Measurements from ENCODE around the gene OXER1.

The OXER1 gene

DNA sequence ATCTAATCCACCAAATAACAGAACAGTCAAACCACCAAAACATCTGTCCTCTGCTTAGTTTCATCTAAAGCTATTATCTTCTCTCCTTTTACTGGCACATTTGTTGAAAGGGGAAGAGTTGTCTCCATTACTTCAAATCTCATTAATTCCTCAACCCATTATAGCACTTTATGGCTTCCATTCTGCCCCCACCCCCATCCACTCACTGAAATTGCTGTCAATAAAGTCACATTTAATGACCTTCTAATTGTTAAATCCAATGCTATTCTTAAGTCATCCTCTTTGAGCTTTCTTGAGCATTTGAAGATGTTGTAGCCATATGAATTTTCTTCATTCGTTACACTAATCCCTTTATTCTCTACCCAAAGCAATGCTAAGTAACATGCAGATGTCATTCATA lies 5.2 kb downstream of the OXER1 start:
- Histone ChIP-seq H3K27ac (ENCODE audit: low read depth, low read length, severe bottlenecking) (no peak overlapping the region), H3K36me3 (ENCODE audit: control insufficient read depth, insufficient read depth, low read length) (no peaks in the 10 kb centered on the region), H3K4me1 (ENCODE audit: control insufficient read depth, insufficient read depth, low read length, poor library complexity, severe bottlenecking) (peaks cover 7% of the 10 kb centered on the region), H3K4me3 (ENCODE audit: extremely low read depth, insufficient read depth, low read length, poor library complexity, severe bottlenecking) (no peak overlapping the region), H3K9me3 (ENCODE audit: control insufficient read depth, low read length) (no peaks in the 10 kb centered on the region)
- 100% methylated on average over 1 of the region's 1 CpG for WGBS, 2 experiments (ENCODE audit: insufficient coverage in 2 of 2)

DNA sequence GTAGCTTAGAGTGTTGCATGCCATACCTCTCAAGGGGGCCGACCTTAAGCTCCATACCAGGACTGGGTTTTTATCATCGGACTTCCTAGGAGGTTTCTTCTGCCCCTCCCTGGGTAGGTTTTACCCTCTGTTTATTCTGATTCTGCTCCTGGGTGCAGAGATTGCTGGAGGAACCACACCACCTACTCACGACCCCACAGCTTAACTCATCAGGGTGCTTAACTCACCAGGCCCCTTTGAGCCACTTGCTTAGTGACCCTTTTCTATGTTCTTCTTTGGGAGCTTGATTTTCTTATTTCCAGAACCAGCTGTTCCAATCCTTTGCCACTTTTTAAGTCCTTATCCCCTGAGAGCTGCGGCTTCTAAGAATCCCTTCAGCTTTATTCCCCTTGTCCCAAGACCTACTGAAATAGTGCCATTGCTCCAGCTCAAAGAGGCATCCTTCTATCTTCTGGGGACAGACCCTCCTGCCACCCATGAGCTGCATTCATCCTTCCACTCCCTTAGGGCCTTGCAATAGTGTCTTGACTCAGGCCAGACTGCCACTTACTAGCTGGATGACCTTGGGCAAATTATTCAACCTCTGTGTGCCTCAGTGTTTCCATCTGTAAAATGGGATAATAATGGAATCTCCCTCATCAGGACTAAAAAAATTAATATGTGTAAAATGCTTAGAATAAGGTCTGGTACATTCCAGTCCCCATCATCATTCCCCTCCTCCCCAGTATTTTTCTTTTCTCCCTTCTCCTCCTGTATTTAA lies 5.8 kb downstream of the OXER1 start:
- Histone ChIP-seq H3K9me3 (ENCODE audit: control insufficient read depth, low read length) (no peaks in the 10 kb centered on the region), H3K27ac (ENCODE audit: low read depth, low read length, severe bottlenecking) (no peak overlapping the region), H3K36me3 (ENCODE audit: control insufficient read depth, insufficient read depth, low read length) (no peaks in the 10 kb centered on the region), H3K4me3 (ENCODE audit: extremely low read depth, insufficient read depth, low read length, poor library complexity, severe bottlenecking) (no peak overlapping the region), H3K4me1 (ENCODE audit: control insufficient read depth, insufficient read depth, low read length, poor library complexity, severe bottlenecking) (peaks cover 11% of the 10 kb centered on the region)
- 93 to 100% methylated on average over 2 to 3 of the region's 4 CpGs for WGBS, 2 experiments (ENCODE audit: insufficient coverage in 2 of 2)

DNA sequence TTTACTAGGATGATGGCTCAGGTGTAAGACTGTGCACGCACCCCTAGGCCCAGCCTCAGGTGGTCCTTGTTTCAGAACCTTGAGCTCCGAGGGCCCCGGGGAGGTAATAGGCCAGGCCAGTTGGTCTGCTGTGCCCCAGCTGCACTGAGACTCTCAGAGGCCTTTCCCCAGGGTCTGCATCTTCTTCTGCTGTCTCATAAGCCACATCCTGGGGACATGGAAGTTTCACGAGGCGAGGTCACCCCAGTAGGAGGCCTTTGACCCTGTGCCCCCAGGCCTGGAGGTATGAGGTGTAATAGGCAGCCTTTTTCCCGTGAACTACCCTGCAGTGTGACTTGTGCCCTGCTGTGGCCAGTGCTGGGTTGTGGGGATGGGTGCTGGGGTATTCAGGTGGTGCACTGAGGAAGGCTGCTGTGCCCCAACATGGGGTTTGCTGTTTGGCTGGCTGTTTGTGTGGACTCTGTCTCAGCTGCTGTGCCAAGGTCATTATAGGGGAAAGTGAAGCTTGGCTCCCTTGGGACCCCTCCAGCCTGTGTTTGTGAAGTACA lies 6.9 kb downstream of the OXER1 start:
- Histone ChIP-seq H3K36me3 (ENCODE audit: control insufficient read depth, insufficient read depth, low read length) (no peaks in the 10 kb centered on the region), H3K4me1 (ENCODE audit: control insufficient read depth, insufficient read depth, low read length, poor library complexity, severe bottlenecking) (peaks cover 11% of the 10 kb centered on the region), H3K27ac (ENCODE audit: low read depth, low read length, severe bottlenecking) (no peak overlapping the region), H3K4me3 (ENCODE audit: extremely low read depth, insufficient read depth, low read length, poor library complexity, severe bottlenecking) (no peak overlapping the region), H3K9me3 (ENCODE audit: control insufficient read depth, low read length) (no peaks in the 10 kb centered on the region)
- 95 to 100% methylated on average over 4 to 6 of the region's 6 CpGs for WGBS, 2 experiments (ENCODE audit: insufficient coverage in 2 of 2)

DNA sequence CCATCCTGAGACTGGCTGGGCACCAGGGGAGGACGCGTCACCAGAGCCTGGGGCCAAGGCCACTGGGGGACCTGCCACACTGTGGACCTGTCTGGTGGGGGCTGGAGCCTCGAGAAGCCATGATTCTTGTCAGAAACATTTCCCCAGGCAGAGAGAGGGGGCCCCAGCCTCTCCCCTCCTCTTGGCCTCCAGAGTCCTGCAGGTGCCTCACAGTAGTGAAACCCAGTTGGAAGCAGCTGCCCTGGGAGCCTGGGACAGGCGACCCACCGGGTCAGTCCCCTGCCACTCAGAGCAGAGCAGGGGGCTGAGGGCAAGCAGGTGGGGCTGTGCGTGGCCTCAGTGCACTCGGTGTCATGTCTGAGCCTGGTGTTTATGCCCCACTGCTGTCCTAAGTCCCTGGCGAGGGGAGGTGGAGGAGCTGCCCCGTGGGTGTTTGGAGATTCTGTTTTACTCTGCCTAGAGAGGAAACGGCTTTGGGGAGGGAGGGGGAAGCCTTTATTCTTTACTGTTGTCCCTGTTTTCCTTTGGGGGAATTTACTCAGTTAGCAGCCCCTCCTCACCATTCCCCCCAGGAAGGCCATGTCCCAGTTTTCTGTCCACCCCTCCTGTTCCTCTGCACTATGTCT lies 7.7 kb downstream of the OXER1 start:
- Histone ChIP-seq H3K4me1 (ENCODE audit: control insufficient read depth, insufficient read depth, low read length, poor library complexity, severe bottlenecking) (peaks cover 11% of the 10 kb centered on the region), H3K36me3 (ENCODE audit: control insufficient read depth, insufficient read depth, low read length) (no peaks in the 10 kb centered on the region), H3K27ac (ENCODE audit: low read depth, low read length, severe bottlenecking) (no peak overlapping the region), H3K4me3 (ENCODE audit: extremely low read depth, insufficient read depth, low read length, poor library complexity, severe bottlenecking) (no peak overlapping the region), H3K9me3 (ENCODE audit: control insufficient read depth, low read length) (no peaks in the 10 kb centered on the region)
- WGBS, 2 experiments (ENCODE audit: insufficient coverage in 2 of 2) = 89 to 92% methylated on average over 5 to 7 of the region's 10 CpGs

DNA sequence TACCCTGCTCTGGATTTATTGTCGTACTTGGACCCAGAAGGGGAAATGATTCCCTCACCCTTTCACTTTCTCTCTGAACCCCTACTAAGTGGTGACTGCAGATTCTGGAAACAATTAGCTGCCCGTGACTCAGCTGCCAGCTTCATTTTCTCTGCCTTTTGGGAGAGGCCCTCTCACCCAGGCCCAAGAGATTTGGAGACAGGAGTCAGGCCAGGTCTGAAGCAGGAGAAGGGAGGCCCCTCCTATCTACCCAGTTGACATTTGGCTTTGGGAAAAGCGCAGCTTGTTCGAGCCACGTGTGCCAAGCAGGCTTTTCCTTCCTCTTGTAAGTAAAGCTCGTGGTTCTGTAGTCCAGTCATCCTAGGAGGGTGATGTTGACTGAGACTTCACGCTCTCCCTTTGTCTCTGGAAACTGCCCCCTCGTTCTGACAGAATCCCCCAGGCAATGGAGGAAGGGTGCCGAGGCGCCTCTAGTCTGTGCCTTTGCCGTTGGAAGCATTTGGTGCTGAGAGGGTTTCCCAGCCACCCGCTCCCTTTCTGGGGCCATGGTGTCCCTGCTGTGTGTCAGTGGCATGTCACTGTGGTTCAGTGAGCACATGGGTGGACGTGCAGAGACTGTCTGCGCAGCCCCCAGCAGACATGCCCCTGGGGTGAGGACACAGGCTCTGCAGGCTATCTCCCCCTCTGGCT lies 8.6 kb downstream of the OXER1 start:
- Histone ChIP-seq H3K36me3 (ENCODE audit: control insufficient read depth, insufficient read depth, low read length) (no peaks in the 10 kb centered on the region), H3K27ac (ENCODE audit: low read depth, low read length, severe bottlenecking) (no peak overlapping the region), H3K4me3 (ENCODE audit: extremely low read depth, insufficient read depth, low read length, poor library complexity, severe bottlenecking) (no peak overlapping the region), H3K4me1 (ENCODE audit: control insufficient read depth, insufficient read depth, low read length, poor library complexity, severe bottlenecking) (peaks cover 11% of the 10 kb centered on the region), H3K9me3 (ENCODE audit: control insufficient read depth, low read length) (no peaks in the 10 kb centered on the region)
- whole genome bisulfite sequencing, 2 experiments (ENCODE audit: insufficient coverage in 2 of 2) = 94 to 97% methylated on average over 2 to 11 of the region's 14 CpGs

DNA sequence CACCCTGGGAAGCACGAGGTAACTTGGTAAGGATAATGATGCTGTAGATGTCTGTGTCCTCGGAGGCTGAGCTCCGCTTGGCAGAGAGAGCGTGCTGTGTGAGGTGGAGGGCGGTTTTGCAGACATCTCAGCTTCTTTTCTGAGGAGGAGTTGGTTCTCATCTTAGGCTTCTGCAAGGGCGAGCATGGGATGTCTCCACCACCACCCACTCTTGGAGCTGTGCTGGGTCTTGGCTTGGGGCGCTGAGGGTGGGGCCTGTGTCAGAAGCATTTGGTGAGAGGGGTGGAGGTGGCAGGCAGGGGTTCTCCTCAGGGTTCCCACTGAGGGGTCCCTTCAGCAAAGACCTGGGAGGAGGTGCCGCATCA lies 9.2 kb downstream of the OXER1 start:
- H3K27ac ChIP-seq (ENCODE audit: low read depth, low read length, severe bottlenecking) = no peak overlapping the region
- H3K4me3 ChIP-seq (ENCODE audit: extremely low read depth, insufficient read depth, low read length, poor library complexity, severe bottlenecking) = no peak overlapping the region
- H3K36me3 ChIP-seq (ENCODE audit: control insufficient read depth, insufficient read depth, low read length) = no peaks in the 10 kb centered on the region
- H3K9me3 ChIP-seq (ENCODE audit: control insufficient read depth, low read length) = no peaks in the 10 kb centered on the region
- peaks cover 11% of the 10 kb centered on the region for H3K4me1 ChIP-seq (ENCODE audit: control insufficient read depth, insufficient read depth, low read length, poor library complexity, severe bottlenecking)
- 82 to 83% methylated on average over 6 of the region's 8 CpGs for WGBS, 2 experiments (ENCODE audit: insufficient coverage in 2 of 2)

DNA sequence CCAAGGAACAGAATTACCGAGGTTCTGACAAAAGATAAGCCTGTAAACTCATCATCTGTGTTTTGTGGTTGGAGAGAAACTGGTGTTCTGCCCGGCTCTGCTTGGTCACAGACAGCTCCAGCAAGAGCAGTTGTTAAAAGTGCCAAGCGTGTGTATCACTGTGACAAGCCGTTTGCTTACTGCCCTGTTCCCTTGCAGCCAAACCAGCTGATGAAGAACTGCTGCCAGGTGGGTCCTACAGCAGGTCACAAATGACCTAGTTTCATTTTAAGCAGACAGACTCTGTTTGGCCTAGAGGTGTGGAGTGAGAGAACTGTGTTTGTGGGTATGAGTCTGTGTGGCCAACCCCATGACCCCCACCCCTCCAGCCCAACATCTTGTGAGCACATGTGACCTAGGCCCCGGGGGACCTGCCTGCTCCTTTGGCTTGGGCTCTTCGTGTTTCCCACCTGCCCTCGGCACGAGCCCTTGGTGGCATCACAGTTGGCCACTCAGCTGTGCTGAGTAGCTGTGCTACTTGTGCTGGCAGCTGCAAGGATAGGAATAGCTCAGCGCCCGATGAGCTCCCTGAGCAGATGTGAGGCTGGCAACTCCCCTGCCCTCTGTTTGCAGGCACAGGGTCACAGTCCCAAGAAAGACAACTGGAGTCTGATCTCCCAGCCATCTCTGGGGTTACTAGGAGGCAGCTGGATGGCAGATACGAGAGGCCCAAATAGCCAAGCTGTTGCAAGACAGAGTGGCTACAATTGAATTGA lies 9.7 kb downstream of the OXER1 start:
- no peaks in the 10 kb centered on the region for H3K9me3 ChIP-seq (ENCODE audit: control insufficient read depth, low read length)
- no peak overlapping the region for H3K27ac ChIP-seq (ENCODE audit: low read depth, low read length, severe bottlenecking)
- peaks cover 11% of the 10 kb centered on the region for H3K4me1 ChIP-seq (ENCODE audit: control insufficient read depth, insufficient read depth, low read length, poor library complexity, severe bottlenecking)
- H3K36me3 ChIP-seq (ENCODE audit: control insufficient read depth, insufficient read depth, low read length) = no peaks in the 10 kb centered on the region
- WGBS, 2 experiments (ENCODE audit: insufficient coverage in 2 of 2) = 96 to 97% methylated on average over 7 to 10 of the region's 11 CpGs
- no peak overlapping the region for H3K4me3 ChIP-seq (ENCODE audit: extremely low read depth, insufficient read depth, low read length, poor library complexity, severe bottlenecking)

DNA sequence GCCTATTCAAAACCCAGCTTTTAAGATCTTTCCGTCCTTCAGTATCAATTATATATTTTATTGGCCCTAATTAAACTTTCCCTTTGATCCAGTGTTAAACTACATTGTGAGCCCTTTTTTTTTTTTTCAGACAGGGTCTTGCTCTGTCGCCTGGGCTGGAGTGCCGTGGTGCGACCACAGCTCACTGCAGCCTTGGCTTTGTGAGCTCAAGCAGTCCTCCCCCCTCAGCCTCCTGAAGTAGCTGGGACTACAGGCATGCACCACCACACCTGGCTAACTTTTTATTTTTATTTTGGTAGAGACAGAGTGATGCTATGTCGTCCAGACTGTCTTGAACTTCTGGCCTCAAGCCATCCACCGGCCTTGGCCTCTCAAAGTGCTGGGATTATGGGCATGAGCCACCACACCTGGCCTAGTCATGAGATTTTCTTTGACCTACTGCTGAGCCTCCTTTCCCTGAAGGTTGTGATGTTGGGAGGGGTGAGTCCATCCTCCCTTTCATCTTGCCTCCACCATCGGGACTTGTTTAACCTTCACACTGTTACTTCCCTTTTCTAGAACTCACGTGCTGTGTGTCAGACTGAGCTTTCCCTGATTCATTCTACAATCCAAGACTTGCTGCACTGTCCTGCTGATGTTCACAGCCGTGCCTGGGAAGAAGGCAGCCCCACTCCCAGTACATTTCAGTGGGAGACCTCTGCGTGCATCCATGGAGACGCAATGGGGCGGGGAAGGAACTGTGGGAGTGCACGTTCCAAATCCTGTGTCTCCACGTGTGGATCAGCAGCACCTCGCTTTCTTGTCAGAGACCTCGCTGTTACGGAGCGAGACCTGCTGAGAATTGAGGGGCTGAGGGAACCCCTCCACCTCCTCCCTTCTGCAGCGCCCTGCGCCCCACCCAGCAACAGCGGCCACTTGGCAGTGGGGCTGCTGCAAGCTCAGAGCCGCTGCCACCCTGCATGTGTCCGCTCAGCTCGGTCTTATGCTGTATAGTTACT lies 10.8 kb downstream of the OXER1 start:
- H3K27ac ChIP-seq (ENCODE audit: low read depth, low read length, severe bottlenecking) = no peak overlapping the region
- no peaks in the 10 kb centered on the region for H3K9me3 ChIP-seq (ENCODE audit: control insufficient read depth, low read length)
- H3K4me1 ChIP-seq (ENCODE audit: control insufficient read depth, insufficient read depth, low read length, poor library complexity, severe bottlenecking) = peaks cover 11% of the 10 kb centered on the region
- no peaks in the 10 kb centered on the region for H3K36me3 ChIP-seq (ENCODE audit: control insufficient read depth, insufficient read depth, low read length)
- WGBS, 2 experiments (ENCODE audit: insufficient coverage in 2 of 2) = 94 to 97% methylated on average over 20 of the region's 24 CpGs
- H3K4me3 ChIP-seq (ENCODE audit: extremely low read depth, insufficient read depth, low read length, poor library complexity, severe bottlenecking) = no peak overlapping the region

DNA sequence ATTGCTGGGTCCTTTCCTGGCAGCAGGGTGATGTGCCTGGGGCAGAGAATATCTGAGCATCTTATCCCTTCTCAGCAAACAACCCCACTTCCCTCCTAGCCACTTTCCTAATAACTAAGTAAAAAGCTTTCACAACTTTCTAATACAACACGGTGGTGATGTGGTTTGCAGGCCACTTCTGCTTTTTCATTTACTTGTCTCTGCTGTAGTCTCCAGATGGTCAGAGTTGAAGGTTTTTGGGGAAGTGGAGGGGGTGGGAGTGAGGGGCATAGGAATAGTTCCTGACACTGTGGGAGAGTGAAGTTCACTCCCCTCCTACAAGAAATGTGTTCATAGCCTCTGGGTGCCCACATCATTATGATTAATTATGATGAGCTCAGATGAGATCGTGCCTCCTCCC lies 11.6 kb downstream of the OXER1 start:
- Histone ChIP-seq H3K27ac (ENCODE audit: low read depth, low read length, severe bottlenecking) (no peak overlapping the region), H3K36me3 (ENCODE audit: control insufficient read depth, insufficient read depth, low read length) (no peaks in the 10 kb centered on the region), H3K9me3 (ENCODE audit: control insufficient read depth, low read length) (no peaks in the 10 kb centered on the region), H3K4me1 (ENCODE audit: control insufficient read depth, insufficient read depth, low read length, poor library complexity, severe bottlenecking) (peaks cover 11% of the 10 kb centered on the region), H3K4me3 (ENCODE audit: extremely low read depth, insufficient read depth, low read length, poor library complexity, severe bottlenecking) (no peak overlapping the region)
- 83 to 100% methylated on average over 1 of the region's 2 CpGs for WGBS, 2 experiments (ENCODE audit: insufficient coverage in 2 of 2)

Measured in mesodermal cell (in vitro differentiated cells).